ENCODE data around the gene BCAP29. TPM values are rescaled to one million over a fixed set of nuclear protein-coding genes. Genes with fewer than 3 reads are reported as not detected.

BCAP29 gene
- total RNA-seq, 1 donor from 2014 or later, result 53.9 TPM

DNA sequence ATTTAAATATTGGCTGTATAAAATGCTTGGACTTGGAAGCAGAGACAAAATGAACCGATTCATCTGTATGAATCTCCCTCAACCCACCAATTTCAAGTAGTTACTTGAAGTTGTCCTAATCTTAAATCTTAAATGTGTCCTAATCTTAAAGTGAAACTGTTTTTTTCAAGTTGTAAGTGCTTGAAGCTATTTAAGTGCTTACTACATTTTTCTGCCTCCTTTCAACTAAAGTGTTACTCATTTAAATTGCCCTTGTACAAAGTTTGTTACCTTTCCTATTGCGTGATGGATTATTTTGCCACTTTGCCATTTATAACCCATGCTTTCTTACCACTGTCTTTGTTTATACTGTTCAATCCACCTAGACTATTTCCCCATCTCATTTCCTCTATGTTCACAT lies 2.8 kb downstream of the BCAP29 start:
- TF ChIP-seq, protein P1, sequence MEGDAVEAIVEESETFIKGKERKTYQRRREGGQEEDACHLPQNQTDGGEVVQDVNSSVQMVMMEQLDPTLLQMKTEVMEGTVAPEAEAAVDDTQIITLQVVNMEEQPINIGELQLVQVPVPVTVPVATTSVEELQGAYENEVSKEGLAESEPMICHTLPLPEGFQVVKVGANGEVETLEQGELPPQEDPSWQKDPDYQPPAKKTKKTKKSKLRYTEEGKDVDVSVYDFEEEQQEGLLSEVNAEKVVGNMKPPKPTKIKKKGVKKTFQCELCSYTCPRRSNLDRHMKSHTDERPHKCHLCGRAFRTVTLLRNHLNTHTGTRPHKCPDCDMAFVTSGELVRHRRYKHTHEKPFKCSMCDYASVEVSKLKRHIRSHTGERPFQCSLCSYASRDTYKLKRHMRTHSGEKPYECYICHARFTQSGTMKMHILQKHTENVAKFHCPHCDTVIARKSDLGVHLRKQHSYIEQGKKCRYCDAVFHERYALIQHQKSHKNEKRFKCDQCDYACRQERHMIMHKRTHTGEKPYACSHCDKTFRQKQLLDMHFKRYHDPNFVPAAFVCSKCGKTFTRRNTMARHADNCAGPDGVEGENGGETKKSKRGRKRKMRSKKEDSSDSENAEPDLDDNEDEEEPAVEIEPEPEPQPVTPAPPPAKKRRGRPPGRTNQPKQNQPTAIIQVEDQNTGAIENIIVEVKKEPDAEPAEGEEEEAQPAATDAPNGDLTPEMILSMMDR (conservative IDR thresholded peaks at IDR 0.05; ENCODE audit: low read depth, low read length), result no peak
- no peak overlapping the region for H3K4me3 ChIP-seq (ENCODE audit: low read depth, low read length)
- no peak for DNase-seq (ENCODE audit: low read depth)

DNA sequence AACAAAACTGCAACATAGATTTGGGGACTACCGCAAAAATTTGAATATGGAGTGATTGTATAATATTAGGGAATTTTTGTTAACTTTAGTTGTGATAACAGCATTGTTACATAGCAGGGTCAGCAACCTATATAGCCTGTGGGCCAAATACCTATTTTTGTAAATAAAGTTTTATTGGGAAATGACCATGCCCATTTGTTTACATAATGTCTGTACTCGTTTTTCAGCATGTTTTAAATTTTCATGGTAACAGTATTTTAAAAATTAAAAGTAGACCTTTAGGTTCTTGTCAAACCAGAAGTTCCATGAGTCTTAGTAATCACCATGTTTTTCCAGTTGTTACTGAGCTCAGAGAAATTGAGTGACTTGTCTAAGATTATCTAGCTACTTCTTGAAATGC lies 4.7 kb downstream of the BCAP29 start:
- TF ChIP-seq, protein P1 (conservative IDR thresholded peaks at IDR 0.05; ENCODE audit: low read depth, low read length), result no peak
- no peak for DNase-seq (ENCODE audit: low read depth)
- no peak overlapping the region for H3K4me3 ChIP-seq (ENCODE audit: low read depth, low read length)

DNA sequence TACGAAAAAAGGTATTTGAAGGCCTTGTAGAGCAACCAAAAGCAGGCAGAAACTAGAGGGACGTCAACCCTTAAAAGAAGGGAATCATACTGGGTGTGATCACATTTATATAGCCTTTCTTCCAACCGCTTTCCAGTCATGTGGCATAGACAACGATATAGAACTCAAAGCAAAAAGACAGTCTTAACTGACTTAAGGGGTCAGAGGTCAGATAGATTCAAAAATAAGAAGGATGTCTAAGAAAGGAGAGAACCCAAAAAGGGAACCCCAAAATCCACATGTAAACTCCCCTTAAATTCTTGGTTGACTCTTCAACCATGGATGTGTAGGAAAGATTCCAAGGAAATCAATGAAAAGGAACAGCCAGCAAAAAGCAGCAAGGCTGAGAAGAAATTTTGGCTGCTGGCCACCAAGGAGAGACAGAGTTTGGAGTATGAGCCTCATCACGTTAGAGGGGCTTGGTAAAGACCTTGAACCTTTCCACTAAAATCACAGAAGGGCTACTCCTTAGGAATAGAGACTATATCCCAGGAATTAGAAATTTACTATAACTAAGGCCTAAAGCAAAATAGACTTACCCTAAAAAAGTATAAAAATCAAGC lies 8.6 kb downstream of the BCAP29 start:
- H3K4me3 ChIP-seq (ENCODE audit: low read depth, low read length), result no peak overlapping the region
- TF ChIP-seq, protein P1 (conservative IDR thresholded peaks at IDR 0.05; ENCODE audit: low read depth, low read length), result no peak
- no peak for DNase-seq (ENCODE audit: low read depth)

DNA sequence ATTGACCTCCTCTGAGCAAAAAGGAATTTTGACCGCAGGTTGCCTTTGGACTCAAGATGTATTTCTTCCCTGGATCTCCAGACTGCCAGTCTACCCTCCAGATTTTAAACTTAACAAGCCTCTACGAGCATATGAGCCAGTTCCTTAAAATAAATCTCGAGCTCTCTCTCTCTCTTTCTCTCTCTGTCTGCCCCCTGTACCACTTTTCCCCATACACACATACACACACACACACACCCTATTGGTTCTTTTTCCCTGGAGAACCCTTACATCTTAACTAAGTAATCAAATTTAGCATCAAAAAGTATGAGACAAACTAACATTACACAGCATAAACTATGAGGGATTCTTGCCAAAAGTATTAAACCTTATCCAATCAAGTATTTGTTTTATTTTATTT lies 11.4 kb downstream of the BCAP29 start:
- no peak overlapping the region for H3K4me3 ChIP-seq (ENCODE audit: low read depth, low read length)
- no peak for DNase-seq (ENCODE audit: low read depth)
- TF ChIP-seq, protein P1 (conservative IDR thresholded peaks at IDR 0.05; ENCODE audit: low read depth, low read length), result no peak

DNA sequence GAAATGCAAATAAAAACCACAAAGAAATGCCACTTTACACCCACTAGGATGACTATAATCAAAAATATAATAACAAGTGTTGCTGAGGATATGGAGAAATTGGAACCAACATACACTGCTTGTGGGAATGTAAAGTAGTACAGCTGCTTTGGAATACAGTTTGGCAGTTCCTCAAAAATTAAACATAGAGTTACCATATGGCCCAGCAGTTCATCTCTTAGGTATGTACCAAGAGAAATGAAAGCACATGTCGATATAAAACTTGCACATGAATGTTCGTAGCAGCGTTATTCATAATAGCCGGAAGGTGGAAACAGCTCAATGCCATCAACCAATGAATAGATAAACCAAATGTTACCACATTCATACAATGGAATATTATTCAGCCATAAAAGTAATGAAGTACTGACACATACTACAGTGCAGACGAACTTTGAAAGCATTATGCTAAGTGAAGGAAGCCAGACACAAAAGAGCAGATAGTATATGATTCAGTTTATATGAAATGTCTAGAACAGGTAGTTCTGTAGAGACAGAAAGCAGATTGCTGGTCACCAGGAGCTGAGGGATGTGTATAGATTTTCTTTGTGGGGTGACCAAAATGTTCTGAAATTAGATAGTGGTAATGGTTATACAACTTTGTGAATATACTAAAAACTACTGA lies 12.4 kb downstream of the BCAP29 start:
- TF ChIP-seq, protein P1 (conservative IDR thresholded peaks at IDR 0.05; ENCODE audit: low read depth, low read length), result no peak
- no peak for DNase-seq (ENCODE audit: low read depth)
- no peak overlapping the region for H3K4me3 ChIP-seq (ENCODE audit: low read depth, low read length)

DNA sequence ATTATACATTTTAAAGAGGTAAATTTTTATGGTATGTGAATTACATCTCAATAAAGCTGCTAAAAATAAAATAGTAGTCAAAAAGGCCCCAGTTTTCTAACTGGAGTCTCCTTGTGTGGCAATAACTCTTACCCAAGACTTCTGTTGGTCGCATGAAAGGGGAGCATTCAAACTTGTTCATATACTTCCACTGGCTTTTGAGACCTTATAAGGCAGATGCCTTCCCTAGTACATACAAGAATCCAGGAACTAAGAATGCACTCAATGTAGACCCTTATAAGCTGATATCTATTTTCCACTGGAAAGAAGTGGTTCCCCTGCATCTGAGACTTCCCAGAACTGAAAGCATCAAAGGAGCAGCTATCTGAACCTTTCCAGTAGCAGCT lies 13.0 kb downstream of the BCAP29 start:
- TF ChIP-seq, protein P1 (conservative IDR thresholded peaks at IDR 0.05; ENCODE audit: low read depth, low read length), result no peak
- no peak for DNase-seq (ENCODE audit: low read depth)
- H3K4me3 ChIP-seq (ENCODE audit: low read depth, low read length), result no peak overlapping the region

All from epithelial cell of proximal tubule (primary cell).